ENCODE results near the gene NOBOX. TPM values are rescaled to one million over a fixed set of nuclear protein-coding genes. Genes with fewer than 3 reads are reported as not detected.
A peak's percentile ranks its signal among the peaks of the same experiment; 100 is the strongest.
"Not testable (repeated sequence)": the region's sequence is repeated elsewhere in the genome, so short reads cannot be mapped to it uniquely, and the experiment has no call there.

Gene NOBOX
- total and polyA plus RNA-seq, 10 of the 15 experiments (the other 5 are each of a cell fraction or from before 2014, with no cell fraction given) = not detected

GRCh38 chr7:144355176-144355822 is 48.2 kb downstream of the NOBOX start, which contains the start of gene ARHGEF5:
Gene ARHGEF5, plus strand, starts transcription at chr7:144355402. Its CDS starts 7,268 bp downstream, at chr7:144362670.
- ATAC-seq = peak; percentile 85
- in situ Hi-C loops (cut with MboI); SMC1A ChIA-PET (ENCODE audit: uncharacterized antibody, unreplicated experiment); H3K9me3 ChIP-seq (replicated peaks; ENCODE audit: control insufficient read depth, insufficient read depth, low read length); H3K4me1 ChIP-seq (ENCODE audit: control insufficient read depth, insufficient read depth, low read length); H3K36me3 ChIP-seq (ENCODE audit: control insufficient read depth in 2 of 2, insufficient read depth in 2 of 2, low read length in 1 of 2); CTCF ChIA-PET; H3K9ac ChIP-seq (ENCODE audit: control insufficient read depth, insufficient read depth, low read length); BruUV-seq (replicated peaks); intact Hi-C loops (cut with micrococcal nuclease; ENCODE audit: unreplicated experiment); H2AFZ ChIP-seq (ENCODE audit: control insufficient read depth, low read depth, low read length); H3K27ac ChIP-seq (ENCODE audit: control insufficient read depth, insufficient read depth); H3K4me3 ChIP-seq; FAIRE-seq; H3K79me2 ChIP-seq (ENCODE audit: control insufficient read depth, insufficient read depth, low read length); H3K4me2 ChIP-seq (ENCODE audit: control insufficient read depth, insufficient read depth); H4K20me1 ChIP-seq (ENCODE audit: control insufficient read depth, insufficient read depth); H3K27me3 ChIP-seq (replicated peaks in 1 of 2; ENCODE audit: control insufficient read depth in 2 of 2, insufficient read depth in 2 of 2, low read length in 1 of 2); DNase-seq (ENCODE audit: low read depth, low spot score); RAD21 ChIA-PET (ENCODE audit: unreplicated experiment); POLR2A ChIA-PET: not testable (repeated sequence)
- WGBS (ENCODE audit: insufficient coverage, insufficient replicate concordance, low lambda C conversion rate, missing lambda C conversion rate) = no CpG with 5 or more reads among the region's 50 CpGs

- 28% methylated on average over 2 of the region's 3 CpGs for WGBS (ENCODE audit: insufficient coverage, insufficient replicate concordance, low lambda C conversion rate, missing lambda C conversion rate)
These were observed 51.8 kb downstream of the NOBOX start for GRCh38 chr7:144351667-144352066.

GRCh38 chr7:144348625-144349024 is 54.9 kb downstream of the NOBOX start:
- H3K27me3 ChIP-seq (replicated peaks in 1 of 2; ENCODE audit: control insufficient read depth in 2 of 2, insufficient read depth in 2 of 2, low read length in 1 of 2); RAD21 ChIA-PET (ENCODE audit: unreplicated experiment); CTCF ChIA-PET; H3K4me1 ChIP-seq (ENCODE audit: control insufficient read depth, insufficient read depth, low read length); H3K79me2 ChIP-seq (ENCODE audit: control insufficient read depth, insufficient read depth, low read length); SMC1A ChIA-PET (ENCODE audit: uncharacterized antibody, unreplicated experiment); H3K9ac ChIP-seq (ENCODE audit: control insufficient read depth, insufficient read depth, low read length); FAIRE-seq; H3K36me3 ChIP-seq (ENCODE audit: control insufficient read depth in 2 of 2, insufficient read depth in 2 of 2, low read length in 1 of 2); BruUV-seq (replicated peaks); H2AFZ ChIP-seq (ENCODE audit: control insufficient read depth, low read depth, low read length); POLR2A ChIA-PET; H3K27ac ChIP-seq (ENCODE audit: control insufficient read depth, insufficient read depth); H3K4me3 ChIP-seq; intact Hi-C loops (cut with micrococcal nuclease; ENCODE audit: unreplicated experiment); H4K20me1 ChIP-seq (ENCODE audit: control insufficient read depth, insufficient read depth); H3K4me2 ChIP-seq (ENCODE audit: control insufficient read depth, insufficient read depth); DNase-seq (ENCODE audit: low read depth, low spot score); H3K9me3 ChIP-seq (replicated peaks; ENCODE audit: control insufficient read depth, insufficient read depth, low read length); in situ Hi-C loops (cut with MboI): not testable (repeated sequence)
- ATAC-seq = peak; percentile 54
- no CpG with 5 or more reads among the region's 1 CpG for WGBS (ENCODE audit: insufficient coverage, insufficient replicate concordance, low lambda C conversion rate, missing lambda C conversion rate)

More at GRCh38 chr7:144351667-144352066, 51.8 kb downstream of the NOBOX start:
- H3K4me2 ChIP-seq (ENCODE audit: control insufficient read depth, insufficient read depth); DNase-seq (ENCODE audit: low read depth, low spot score); SMC1A ChIA-PET (ENCODE audit: uncharacterized antibody, unreplicated experiment); H3K9ac ChIP-seq (ENCODE audit: control insufficient read depth, insufficient read depth, low read length); BruUV-seq (replicated peaks); H3K36me3 ChIP-seq (ENCODE audit: control insufficient read depth in 2 of 2, insufficient read depth in 2 of 2, low read length in 1 of 2); ATAC-seq; H3K27ac ChIP-seq (ENCODE audit: control insufficient read depth, insufficient read depth); FAIRE-seq; H3K4me1 ChIP-seq (ENCODE audit: control insufficient read depth, insufficient read depth, low read length); intact Hi-C loops (cut with micrococcal nuclease; ENCODE audit: unreplicated experiment); H3K4me3 ChIP-seq; RAD21 ChIA-PET (ENCODE audit: unreplicated experiment); H4K20me1 ChIP-seq (ENCODE audit: control insufficient read depth, insufficient read depth); H3K27me3 ChIP-seq (replicated peaks in 1 of 2; ENCODE audit: control insufficient read depth in 2 of 2, insufficient read depth in 2 of 2, low read length in 1 of 2); H2AFZ ChIP-seq (ENCODE audit: control insufficient read depth, low read depth, low read length); CTCF ChIA-PET; POLR2A ChIA-PET; H3K79me2 ChIP-seq (ENCODE audit: control insufficient read depth, insufficient read depth, low read length); H3K9me3 ChIP-seq (replicated peaks; ENCODE audit: control insufficient read depth, insufficient read depth, low read length); in situ Hi-C loops (cut with MboI): not testable (repeated sequence)

Small RNA genes lying within 50 kb of the gene (small RNA-seq; reads per million reads assigned to genes)
- gene RNU6ATAC40P = not detected

Other genes with a start within 250 kb of the NOBOX start
- 1.2 and 1.6 TPM in 2 replicates for gene CTAGE4, start 220.2 kb downstream of the NOBOX start, total RNA-seq (2014; rRNA removed)
- 0.94 and 1.2 TPM in 2 replicates for gene CTAGE4, start 220.2 kb downstream of the NOBOX start, total RNA-seq (2014; rRNA removed; fragmentation: Illumina TruSeq; extraction: Trizol)
- 1.3 and 1.5 TPM in 2 replicates for gene CTAGE4, start 220.2 kb downstream of the NOBOX start, total RNA-seq (2021)
- 1.0 and 1.2 TPM in 2 replicates for gene CTAGE4, start 220.2 kb downstream of the NOBOX start, polyA plus RNA-seq (2011; rRNA removed)
- 1.5 and 2.2 TPM in 2 replicates for gene CTAGE4, start 220.2 kb downstream of the NOBOX start, polyA plus RNA-seq (2014; fragmentation: Illumina TruSeq; extraction: Trizol)
- under 1 TPM; 0.09 to 0.21 TPM for gene CTAGE4, start 220.2 kb downstream of the NOBOX start, polyA plus RNA-seq (2014; fragmentation: Nextera tagmentation; extraction: Ambion mirVana)
- 1.0 and 1.8 TPM in 2 replicates for gene CTAGE4, start 220.2 kb downstream of the NOBOX start, polyA plus RNA-seq (2014; rRNA removed)
- under 1 TPM in 1 of 2 experiments, not detected in 1; 0.90 TPM for gene CTAGE4, start 220.2 kb downstream of the NOBOX start, polyA plus RNA-seq (2016; fragmentation: Nextera tagmentation; extraction: Ambion mirVana)
- gene ARHGEF35, start 207.9 kb downstream of the NOBOX start, total RNA-seq (2014; rRNA removed) = 2.4 and 2.9 TPM in 2 replicates
- gene ARHGEF35, start 207.9 kb downstream of the NOBOX start, total RNA-seq (2014; rRNA removed; fragmentation: Illumina TruSeq; extraction: Trizol) = 7.5 and 7.6 TPM in 2 replicates
- 8.8 and 9.7 TPM in 2 replicates for gene ARHGEF35, start 207.9 kb downstream of the NOBOX start, total RNA-seq (2021)
- 0.39 and 0.88 TPM in 2 replicates for gene ARHGEF35, start 207.9 kb downstream of the NOBOX start, polyA plus RNA-seq (2011; rRNA removed)
- 9.2 and 10.8 TPM in 2 replicates for gene ARHGEF35, start 207.9 kb downstream of the NOBOX start, polyA plus RNA-seq (2014; fragmentation: Illumina TruSeq; extraction: Trizol)
- gene ARHGEF35, start 207.9 kb downstream of the NOBOX start, polyA plus RNA-seq (2014; fragmentation: Nextera tagmentation; extraction: Ambion mirVana) = 1 to 10 TPM; 1.1 to 1.6 TPM
- 3.4 and 3.7 TPM in 2 replicates for gene ARHGEF35, start 207.9 kb downstream of the NOBOX start, polyA plus RNA-seq (2014; rRNA removed)
- gene ARHGEF35, start 207.9 kb downstream of the NOBOX start, polyA plus RNA-seq (2016; fragmentation: Nextera tagmentation; extraction: Ambion mirVana) = 1 to 10 TPM; 5.7 to 6.6 TPM
- under 0.01 TPM in 1 of 2 replicates, not detected in the other for gene OR2A42, start 164.1 kb downstream of the NOBOX start, total RNA-seq (2014; rRNA removed)
- gene OR2A42, start 164.1 kb downstream of the NOBOX start, total RNA-seq (2014; rRNA removed; fragmentation: Illumina TruSeq; extraction: Trizol) = 0.05 TPM in 1 of 2 replicates, not detected in the other
- not detected in 2 replicates for gene OR2A42, start 164.1 kb downstream of the NOBOX start, total RNA-seq (2021)
- not detected in 2 replicates for gene OR2A42, start 164.1 kb downstream of the NOBOX start, polyA plus RNA-seq (2011; rRNA removed)
- 0.04 TPM in 1 of 2 replicates, not detected in the other for gene OR2A42, start 164.1 kb downstream of the NOBOX start, polyA plus RNA-seq (2014; fragmentation: Illumina TruSeq; extraction: Trizol)
- under 1 TPM; 0.02 to 0.06 TPM for gene OR2A42, start 164.1 kb downstream of the NOBOX start, polyA plus RNA-seq (2014; fragmentation: Nextera tagmentation; extraction: Ambion mirVana)
- gene OR2A42, start 164.1 kb downstream of the NOBOX start, polyA plus RNA-seq (2014; rRNA removed) = not detected in 2 replicates
- gene OR2A42, start 164.1 kb downstream of the NOBOX start, polyA plus RNA-seq (2016; fragmentation: Nextera tagmentation; extraction: Ambion mirVana) = under 1 TPM; 0.32 to 0.42 TPM
- gene OR2A7, start 138.9 kb downstream of the NOBOX start, total RNA-seq (2014; rRNA removed) = 0.96 and 1.7 TPM in 2 replicates
- 0.94 and 1.2 TPM in 2 replicates for gene OR2A7, start 138.9 kb downstream of the NOBOX start, total RNA-seq (2014; rRNA removed; fragmentation: Illumina TruSeq; extraction: Trizol)
- gene OR2A7, start 138.9 kb downstream of the NOBOX start, total RNA-seq (2021) = 1.5 and 2.3 TPM in 2 replicates
- gene OR2A7, start 138.9 kb downstream of the NOBOX start, polyA plus RNA-seq (2011; rRNA removed) = 0.84 and 1.1 TPM in 2 replicates
- gene OR2A7, start 138.9 kb downstream of the NOBOX start, polyA plus RNA-seq (2014; fragmentation: Illumina TruSeq; extraction: Trizol) = 2.0 and 2.3 TPM in 2 replicates
- under 1 TPM; 0.37 to 0.55 TPM for gene OR2A7, start 138.9 kb downstream of the NOBOX start, polyA plus RNA-seq (2014; fragmentation: Nextera tagmentation; extraction: Ambion mirVana)
- 0.76 and 0.95 TPM in 2 replicates for gene OR2A7, start 138.9 kb downstream of the NOBOX start, polyA plus RNA-seq (2014; rRNA removed)
- under 1 TPM; 0.34 to 0.72 TPM for gene OR2A7, start 138.9 kb downstream of the NOBOX start, polyA plus RNA-seq (2016; fragmentation: Nextera tagmentation; extraction: Ambion mirVana)
- gene CTAGE8, start 134.4 kb downstream of the NOBOX start, total RNA-seq (2014; rRNA removed) = 0.44 and 0.62 TPM in 2 replicates
- 1.1 and 1.4 TPM in 2 replicates for gene CTAGE8, start 134.4 kb downstream of the NOBOX start, total RNA-seq (2014; rRNA removed; fragmentation: Illumina TruSeq; extraction: Trizol)
- 0.67 and 1.4 TPM in 2 replicates for gene CTAGE8, start 134.4 kb downstream of the NOBOX start, total RNA-seq (2021)
- gene CTAGE8, start 134.4 kb downstream of the NOBOX start, polyA plus RNA-seq (2011; rRNA removed) = 0.69 and 1.4 TPM in 2 replicates
- gene CTAGE8, start 134.4 kb downstream of the NOBOX start, polyA plus RNA-seq (2014; fragmentation: Illumina TruSeq; extraction: Trizol) = 1.1 and 1.5 TPM in 2 replicates
- gene CTAGE8, start 134.4 kb downstream of the NOBOX start, polyA plus RNA-seq (2014; fragmentation: Nextera tagmentation; extraction: Ambion mirVana) = under 1 TPM; 0.39 to 0.64 TPM
- gene CTAGE8, start 134.4 kb downstream of the NOBOX start, polyA plus RNA-seq (2014; rRNA removed) = 0.34 and 1.1 TPM in 2 replicates
- under 1 TPM; 0.09 to 0.38 TPM for gene CTAGE8, start 134.4 kb downstream of the NOBOX start, polyA plus RNA-seq (2016; fragmentation: Nextera tagmentation; extraction: Ambion mirVana)
- 0.11 TPM in 1 of 2 replicates, not detected in the other for gene OR2A1, start 91.3 kb downstream of the NOBOX start, total RNA-seq (2014; rRNA removed)
- 0.04 TPM in 1 of 2 replicates, not detected in the other for gene OR2A1, start 91.3 kb downstream of the NOBOX start, total RNA-seq (2014; rRNA removed; fragmentation: Illumina TruSeq; extraction: Trizol)
- gene OR2A1, start 91.3 kb downstream of the NOBOX start, total RNA-seq (2021) = not detected in 2 replicates
- not detected in 2 replicates for gene OR2A1, start 91.3 kb downstream of the NOBOX start, polyA plus RNA-seq (2011; rRNA removed)
- 0.04 TPM in 1 of 2 replicates, not detected in the other for gene OR2A1, start 91.3 kb downstream of the NOBOX start, polyA plus RNA-seq (2014; fragmentation: Illumina TruSeq; extraction: Trizol)
- under 1 TPM; 0.05 to 0.10 TPM for gene OR2A1, start 91.3 kb downstream of the NOBOX start, polyA plus RNA-seq (2014; fragmentation: Nextera tagmentation; extraction: Ambion mirVana)
- 0.06 and 0.44 TPM in 2 replicates for gene OR2A1, start 91.3 kb downstream of the NOBOX start, polyA plus RNA-seq (2014; rRNA removed)
- under 1 TPM; 0.05 to 0.24 TPM for gene OR2A1, start 91.3 kb downstream of the NOBOX start, polyA plus RNA-seq (2016; fragmentation: Nextera tagmentation; extraction: Ambion mirVana)
- gene ARHGEF5, start 48.3 kb downstream of the NOBOX start, total RNA-seq (2014; rRNA removed) = 6.9 and 7.6 TPM in 2 replicates
- 6.1 and 6.5 TPM in 2 replicates for gene ARHGEF5, start 48.3 kb downstream of the NOBOX start, total RNA-seq (2014; rRNA removed; fragmentation: Illumina TruSeq; extraction: Trizol)
- 15.8 and 17.2 TPM in 2 replicates for gene ARHGEF5, start 48.3 kb downstream of the NOBOX start, total RNA-seq (2021)
- 3.2 and 4.2 TPM in 2 replicates for gene ARHGEF5, start 48.3 kb downstream of the NOBOX start, polyA plus RNA-seq (2011; rRNA removed)
- 8.3 and 11.0 TPM in 2 replicates for gene ARHGEF5, start 48.3 kb downstream of the NOBOX start, polyA plus RNA-seq (2014; fragmentation: Illumina TruSeq; extraction: Trizol)
- 1 to 10 TPM; 1.6 to 3.1 TPM for gene ARHGEF5, start 48.3 kb downstream of the NOBOX start, polyA plus RNA-seq (2014; fragmentation: Nextera tagmentation; extraction: Ambion mirVana)
- 11.7 and 14.3 TPM in 2 replicates for gene ARHGEF5, start 48.3 kb downstream of the NOBOX start, polyA plus RNA-seq (2014; rRNA removed)
- gene ARHGEF5, start 48.3 kb downstream of the NOBOX start, polyA plus RNA-seq (2016; fragmentation: Nextera tagmentation; extraction: Ambion mirVana) = 1 to 10 TPM; 8.0 to 9.5 TPM

All from GM12878 (cell line).